Left lobe of liver (tissue), 2 donors: Measurements from ENCODE around the gene MRPL47. TPM values are rescaled to one million over a fixed set of nuclear protein-coding genes. Genes with fewer than 3 reads are reported as not detected.
"Not testable (repeated sequence)": the region's sequence is repeated elsewhere in the genome, so short reads cannot be mapped to it uniquely, and the experiment has no call there.

Source experiments
- ATAC-seq: fragments of 200-7000 bp; cut with Tn5 transposase; one replicate; pipeline ENCODE4 v1.9.1; 2020; ENCODE audit warnings: mild to moderate bottlenecking, moderate library complexity
- DNase-seq: peaks from one replicate; pipeline ENCODE4 v3.0.0-alpha.2; 2020; ENCODE audit warnings: low spot score
- total RNA-seq: library from RNA; stranded (reverse); gene quantifications from one replicate; pipeline ENCODE4 v1.2.1, GENCODE V29; 2021
- donor health status: DM: no; HTN: no; CAD: no; lungs with moderate emphysema.
- donor health status: DM: no; HTN: yes; CAD: no.

MRPL47 gene
- total RNA-seq = 11.1 TPM

- peak; percentile 95 for DNase-seq
Measured at GRCh38 chr3:179604321-179605078, at the start of gene MRPL47, which contains the start of gene NDUFB5. TSS of gene MRPL47 (minus strand) at chr3:179604638. CDS start at chr3:179604624, 14 bp downstream. TSS of gene NDUFB5 (plus strand) at chr3:179604794. CDS start at chr3:179604816, 22 bp downstream.

DNA sequence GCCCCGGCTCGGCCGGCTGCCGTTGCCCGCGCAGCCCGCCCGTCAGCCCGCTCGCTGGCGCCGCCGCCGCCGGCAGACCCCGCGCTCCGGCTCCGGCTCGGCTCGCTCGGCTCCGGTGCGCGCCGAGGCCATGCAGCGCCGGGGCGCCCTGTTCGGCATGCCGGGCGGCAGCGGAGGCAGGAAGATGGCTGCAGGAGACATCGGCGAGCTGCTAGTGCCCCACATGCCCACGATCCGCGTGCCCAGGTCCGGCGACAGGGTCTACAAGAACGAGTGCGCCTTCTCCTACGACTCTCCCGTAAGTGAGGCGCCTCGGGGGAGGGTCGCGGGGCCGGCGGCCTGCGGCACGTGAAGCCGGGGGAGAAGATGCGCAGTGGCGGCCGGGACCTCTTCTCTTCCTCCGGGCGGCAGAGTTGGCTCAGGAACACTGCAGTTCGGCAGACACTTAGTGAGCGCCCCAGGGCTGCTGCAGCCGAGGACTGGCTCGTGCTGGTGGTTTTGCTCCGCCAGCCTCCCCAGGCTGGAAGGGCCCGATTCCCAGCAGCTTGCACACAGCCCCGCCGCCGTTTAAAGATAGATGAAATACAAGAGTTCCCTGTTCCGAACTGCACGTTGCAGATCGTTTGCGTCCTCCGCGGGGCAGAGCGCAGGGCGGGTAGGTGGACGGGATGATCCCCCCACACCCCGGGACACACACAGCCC lies 48.8 kb upstream of the MRPL47 start:
- DNase-seq = peak; percentile 81
- peak; percentile 81 for ATAC-seq

More at GRCh38 chr3:179604321-179605078, at the start of gene MRPL47, which contains the start of gene NDUFB5:
- peak; percentile 100 for ATAC-seq

DNA sequence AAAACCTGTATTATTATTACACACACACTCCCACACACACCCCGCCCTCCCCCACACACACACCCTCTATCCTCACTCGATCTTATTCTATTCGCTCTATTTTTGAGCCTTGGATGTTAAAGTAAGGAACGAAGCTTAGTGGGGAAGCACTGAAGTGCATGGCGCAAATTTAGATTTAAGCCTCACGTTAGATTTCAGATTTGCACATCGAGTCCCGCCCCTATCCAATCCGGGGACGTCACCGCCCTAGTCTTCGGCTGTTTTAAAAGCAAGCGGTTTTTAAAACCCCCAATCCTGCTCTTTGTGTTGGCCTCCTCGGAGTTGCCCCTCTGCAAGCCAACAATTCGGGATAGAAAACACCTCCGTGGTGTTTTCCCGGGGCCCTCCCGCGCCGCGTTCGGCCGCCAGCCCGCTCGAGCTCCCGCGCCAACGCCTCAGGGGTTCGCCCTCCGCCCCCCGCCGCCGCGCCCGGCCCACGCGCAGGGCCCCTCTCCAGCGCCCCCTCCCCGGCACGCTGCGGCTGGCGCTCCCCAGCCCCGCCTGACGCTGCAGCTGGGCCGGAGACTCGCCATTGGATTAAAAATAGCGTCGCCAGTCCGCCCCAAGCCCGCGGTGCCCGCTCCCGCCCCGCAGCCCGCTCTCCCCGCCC lies 48.1 kb upstream of the MRPL47 start, which contains the start of gene USP13:
Gene USP13 (plus strand): TSS at position 594 of the 649 bp plus-strand sequence. CDS start 186 bp downstream, outside the sequence.
- peak; percentile 77 for DNase-seq
- peak; percentile 80 for ATAC-seq

- no peak for ATAC-seq
- DNase-seq = no peak
Measured at GRCh38 chr3:179651687-179652446, 47.4 kb upstream of the MRPL47 start.

DNA sequence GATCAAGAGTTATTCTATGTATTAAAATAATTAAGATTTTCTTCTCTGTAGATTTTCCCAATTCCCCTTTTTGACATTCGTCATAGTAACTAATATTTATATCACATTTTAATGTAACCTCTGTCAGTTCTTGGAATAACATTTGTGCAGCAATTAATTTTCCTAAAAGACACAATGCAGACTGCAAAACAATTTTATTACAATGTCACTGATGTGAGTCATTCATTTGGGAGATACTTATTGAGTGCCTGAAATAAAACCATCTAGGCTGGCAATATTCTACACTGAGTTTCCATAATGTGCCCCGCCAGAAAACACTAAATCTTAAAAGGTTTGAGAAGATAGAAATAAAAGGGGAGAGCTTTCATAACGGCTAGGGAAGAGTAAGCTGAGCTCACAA lies 41.7 kb upstream of the MRPL47 start:
- no peak for ATAC-seq

DNA sequence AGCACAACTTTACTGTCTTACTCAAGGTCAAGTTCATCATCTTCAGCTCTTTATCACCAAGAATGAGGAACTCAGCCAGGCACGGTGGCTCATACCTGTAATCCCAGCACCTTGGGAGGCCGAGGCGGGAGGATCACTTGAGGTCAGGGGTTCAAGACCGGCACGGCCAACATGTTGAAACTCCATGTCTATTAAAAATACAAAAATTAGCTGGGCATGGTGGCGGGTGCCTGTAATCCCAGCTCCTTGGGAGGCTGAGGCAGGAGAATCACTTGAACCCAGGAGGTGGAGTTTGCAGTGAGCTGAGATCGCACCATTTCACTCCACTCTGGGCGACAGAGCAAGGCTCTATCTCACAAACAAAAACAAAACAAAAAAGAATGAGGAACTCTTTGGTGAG lies 39.4 kb upstream of the MRPL47 start:
- DNase-seq, ATAC-seq: not testable (repeated sequence)

More for the DNA sequence above, 41.7 kb upstream of the MRPL47 start:
- no peak for DNase-seq

- ATAC-seq (peak; percentile 21), DNase-seq (no peak)
Measured at GRCh38 chr3:179642871-179643270, 38.4 kb upstream of the MRPL47 start.

DNA sequence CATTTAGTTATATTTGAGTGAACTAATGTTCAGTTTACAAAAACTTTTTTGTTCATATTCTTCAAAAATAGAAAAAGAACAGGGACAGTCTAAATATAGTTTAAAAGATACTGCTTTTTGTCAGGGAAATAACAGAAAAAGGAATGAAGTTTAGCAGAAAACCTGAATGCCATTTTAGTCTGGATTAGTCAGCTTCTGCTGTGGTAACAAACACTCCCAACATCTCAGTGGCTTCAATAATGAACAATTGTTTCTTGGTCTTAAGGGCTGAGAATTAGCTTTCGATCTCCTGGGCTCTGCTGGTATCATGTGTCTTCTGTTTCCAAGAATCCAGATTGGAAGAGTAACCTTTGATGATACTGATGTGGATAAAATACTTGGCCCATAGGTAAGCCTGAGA lies 36.0 kb upstream of the MRPL47 start:
- DNase-seq = no peak
- ATAC-seq = no peak

- DNase-seq (no peak), ATAC-seq (no peak)
Measured at GRCh38 chr3:179630753-179631451, 26.5 kb upstream of the MRPL47 start.

DNA sequence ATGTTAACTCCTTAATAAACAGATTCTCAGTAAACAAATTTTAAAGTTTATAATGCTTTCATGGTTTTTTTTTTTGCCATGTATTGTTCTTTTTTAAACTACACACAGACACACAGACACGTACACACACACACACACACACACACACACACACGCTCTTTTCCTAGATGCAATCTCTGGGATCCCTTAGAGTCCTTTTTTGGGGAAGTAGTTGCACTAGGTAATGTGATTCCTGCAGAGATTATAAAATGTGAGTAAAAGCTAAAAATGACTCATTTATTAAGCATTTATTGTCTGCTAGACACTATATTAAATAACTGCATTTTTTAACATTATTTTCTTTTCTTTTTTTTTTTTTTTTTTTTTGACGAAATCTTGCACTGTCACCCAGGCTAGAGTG lies 20.0 kb upstream of the MRPL47 start:
- DNase-seq = no peak
- no peak for ATAC-seq

GRCh38 chr3:179622023-179622422 lies 17.6 kb upstream of the MRPL47 start:
- no peak for DNase-seq
- ATAC-seq = no peak

- ATAC-seq (no peak), DNase-seq (no peak)
Measured at GRCh38 chr3:179615458-179616173, 11.2 kb upstream of the MRPL47 start.

DNA sequence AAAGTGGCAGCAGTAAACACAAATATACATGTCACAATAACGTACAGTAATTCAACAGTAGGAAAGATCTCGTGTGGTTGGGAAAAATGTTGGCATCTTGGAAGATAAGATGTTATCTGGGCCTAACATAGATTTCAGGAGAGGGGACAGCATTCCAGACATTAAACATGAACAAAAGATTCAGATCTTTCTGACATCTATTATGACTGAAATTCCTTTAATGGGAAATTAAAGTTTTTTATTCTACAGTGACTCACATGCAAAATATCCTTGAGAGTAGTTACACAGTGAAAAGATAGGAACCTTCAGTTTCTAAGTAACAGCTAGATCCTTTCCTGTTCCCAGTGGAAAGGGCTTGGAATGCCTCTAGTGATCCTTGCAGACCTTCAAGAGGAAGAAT lies 9.4 kb upstream of the MRPL47 start:
- ATAC-seq (no peak), DNase-seq (no peak)

- DNase-seq (no peak), ATAC-seq (no peak)
Measured at GRCh38 chr3:179610066-179610465, 5.6 kb upstream of the MRPL47 start.

GRCh38 chr3:179608931-179609720 lies 4.7 kb upstream of the MRPL47 start:
- DNase-seq = no peak

GRCh38 chr3:179606534-179607085 lies 2.2 kb upstream of the MRPL47 start:
- no peak for ATAC-seq
- no peak for DNase-seq

More at GRCh38 chr3:179608931-179609720, 4.7 kb upstream of the MRPL47 start:
- no peak for ATAC-seq

DNA sequence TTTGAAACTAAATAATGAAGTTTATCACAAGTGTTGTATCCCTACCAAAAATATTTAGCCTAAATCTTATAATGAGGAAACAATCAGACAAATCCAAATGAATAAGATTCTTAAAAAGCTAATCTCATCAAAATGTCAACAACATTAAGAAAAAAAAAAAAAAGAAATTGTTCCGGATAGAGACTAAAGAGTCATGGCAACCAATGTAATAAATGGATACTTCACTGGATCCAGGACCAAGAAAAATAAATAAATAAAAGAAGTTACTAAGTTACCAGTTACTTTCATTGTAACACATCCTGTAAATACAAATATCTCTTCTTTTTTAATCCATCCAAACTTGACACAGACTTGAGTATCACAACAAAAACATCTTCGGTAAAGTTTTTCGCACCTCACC lies 607 bp downstream of the MRPL47 start:
- ATAC-seq = no peak
- DNase-seq = no peak

DNA sequence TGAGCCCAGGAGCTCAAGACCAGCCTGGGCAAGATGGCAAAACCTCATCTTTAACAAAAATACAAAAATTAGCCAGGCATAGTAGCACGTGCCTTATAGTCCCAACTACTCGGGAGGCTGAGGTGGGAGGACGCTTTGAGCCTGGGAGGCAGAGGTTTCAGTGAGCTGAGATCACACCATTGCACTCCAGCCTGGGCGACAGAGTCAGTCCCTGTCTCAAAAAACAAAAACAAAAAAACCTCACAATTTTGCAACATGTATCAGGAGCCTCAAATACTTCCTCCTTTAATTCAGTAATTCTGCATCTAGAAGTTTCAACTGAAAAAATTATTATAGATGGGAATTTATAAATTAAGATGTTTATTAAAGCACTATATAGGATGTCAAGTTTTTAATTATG lies 1.1 kb downstream of the MRPL47 start:
- ATAC-seq (no peak), DNase-seq (no peak)
